C4-2B (cell line): ENCODE data around the gene TCEAL3.

Source experiments
- ZFX ChIP-seq: fragments of 450-650 bp; IDR thresholded peaks from 2 replicates; pipeline ENCODE4 v1.6.1; 2017
- TF ChIP-seq, protein P1 (sequence below): fragments of 450-650 bp; conservative IDR thresholded peaks from 2 replicates; pipeline ENCODE4 v1.5.1; 2017; ENCODE audit warnings: mild to moderate bottlenecking

DNA sequence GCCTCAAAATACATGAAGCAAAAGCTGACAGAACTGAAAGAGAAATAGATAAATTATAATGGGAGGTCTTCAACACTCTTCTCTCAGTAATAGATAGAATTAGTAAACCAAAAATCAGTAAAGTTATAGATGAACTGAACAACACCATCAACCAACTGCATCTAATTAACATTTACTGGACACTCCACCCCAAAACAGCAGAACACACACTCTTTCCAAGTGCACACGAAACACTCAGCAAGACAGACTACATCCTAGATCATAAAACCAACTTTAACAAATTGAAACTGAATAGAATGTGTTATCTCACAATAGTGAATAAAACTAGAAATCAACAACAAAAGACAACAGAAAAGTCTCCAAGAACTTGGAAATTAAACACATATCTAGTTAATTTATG lies 47.5 kb upstream of the TCEAL3 start:
- TF ChIP-seq, protein P1, sequence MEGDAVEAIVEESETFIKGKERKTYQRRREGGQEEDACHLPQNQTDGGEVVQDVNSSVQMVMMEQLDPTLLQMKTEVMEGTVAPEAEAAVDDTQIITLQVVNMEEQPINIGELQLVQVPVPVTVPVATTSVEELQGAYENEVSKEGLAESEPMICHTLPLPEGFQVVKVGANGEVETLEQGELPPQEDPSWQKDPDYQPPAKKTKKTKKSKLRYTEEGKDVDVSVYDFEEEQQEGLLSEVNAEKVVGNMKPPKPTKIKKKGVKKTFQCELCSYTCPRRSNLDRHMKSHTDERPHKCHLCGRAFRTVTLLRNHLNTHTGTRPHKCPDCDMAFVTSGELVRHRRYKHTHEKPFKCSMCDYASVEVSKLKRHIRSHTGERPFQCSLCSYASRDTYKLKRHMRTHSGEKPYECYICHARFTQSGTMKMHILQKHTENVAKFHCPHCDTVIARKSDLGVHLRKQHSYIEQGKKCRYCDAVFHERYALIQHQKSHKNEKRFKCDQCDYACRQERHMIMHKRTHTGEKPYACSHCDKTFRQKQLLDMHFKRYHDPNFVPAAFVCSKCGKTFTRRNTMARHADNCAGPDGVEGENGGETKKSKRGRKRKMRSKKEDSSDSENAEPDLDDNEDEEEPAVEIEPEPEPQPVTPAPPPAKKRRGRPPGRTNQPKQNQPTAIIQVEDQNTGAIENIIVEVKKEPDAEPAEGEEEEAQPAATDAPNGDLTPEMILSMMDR, result no peak
- TF ChIP-seq ZFX, result no peak
